BLaER1 treated with 17β-estradiol and CSF1 and Interleukin-3, amounts not matched to agents 10 nM and 100 nM (cell line): ENCODE results near the gene CUL9.

ENCODE experiments used
- H3K27ac ChIP-seq, 11 experiments: shearing (Covaris generic); formaldehyde crosslinking; 2 replicates each; pipeline ENCODE4 v1.8.1; 2022
- H3K27me3 ChIP-seq, 11 experiments: shearing (Covaris generic); formaldehyde crosslinking; 2 replicates each; pipeline ENCODE4 v1.8.1; 2022
- H3K36me3 ChIP-seq, 11 experiments: shearing (Covaris generic); formaldehyde crosslinking; 2 replicates each; pipeline ENCODE4 v1.8.1; 2022
- H3K4me1 ChIP-seq, 10 experiments: shearing (Covaris generic); formaldehyde crosslinking; 2 replicates each; pipeline ENCODE4 v1.8.1; 2022
- H3K4me2 ChIP-seq, 11 experiments: shearing (Covaris generic); formaldehyde crosslinking; 2 replicates each; pipeline ENCODE4 v1.8.1; 2022
- H3K4me3 ChIP-seq, 10 experiments: shearing (Covaris generic); formaldehyde crosslinking; 2 replicates each; pipeline ENCODE4 v1.8.1; 2022
- H3K9ac ChIP-seq, 11 experiments: shearing (Covaris generic); formaldehyde crosslinking; 2 replicates each; pipeline ENCODE4 v1.8.1; 2022
- H3K9me3 ChIP-seq, 11 experiments: shearing (Covaris generic); formaldehyde crosslinking; replicated peaks in 1 of 11; 2 replicates each; pipeline ENCODE4 v1.8.1; 2022
- H4K20me1 ChIP-seq, 11 experiments: shearing (Covaris generic); formaldehyde crosslinking; 2 replicates each; pipeline ENCODE4 v1.8.1; 2022
- Cebpa-rat ChIP-seq, 11 experiments: shearing (Covaris generic); IDR thresholded peaks; 2 replicates each; pipeline ENCODE4 v1.8.1; 2022

The CUL9 gene

GRCh38 chr6:43226192-43226851 lies 44.3 kb downstream of the CUL9 start:
- no peak for TF ChIP-seq Cebpa-rat (IDR thresholded peaks at IDR 0.05)
- Histone ChIP-seq H3K27me3 (no peaks in the 10 kb centered on the region), H3K27ac (peak overlapping the region in 8 of 11 experiments; percentile 9 to 83 (median 50); a peak in 10 of 22 replicates), H3K4me3 (no peak overlapping the region), H3K36me3 (peaks cover 16 to 39% (median 28%) of the 10 kb centered on the region in 11 experiments), H3K4me1 (peaks cover 34 to 68% (median 47%) of the 10 kb centered on the region in 10 experiments), H3K9me3 (no peaks in the 10 kb centered on the region), H3K9ac (peak overlapping the region in 3 of 11 experiments; percentile 46 to 57 (median 51); a peak in 3 of 22 replicates), H4K20me1 (no peaks in the 10 kb centered on the region; a peak in 1 of 22 replicates), H3K4me2 (peak overlapping the region in 6 of 11 experiments; percentile 56 to 91 (median 80); a peak in 9 of 22 replicates)

- Histone ChIP-seq H3K4me2 (peak within 1 kb of the TSS; percentile 75 to 94 (median 87)), H3K36me3 (peaks cover 0 to 18% (median 8%) of the 10 kb centered on the region in 11 experiments; a peak in 11 of 22 replicates), H3K27me3 (no peaks in the 10 kb centered on the region), H3K4me3 (peak within 1 kb of the TSS; percentile 54 to 86 (median 72)), H4K20me1 (no peaks in the 10 kb centered on the region; a peak in 1 of 22 replicates), H3K27ac (peak within 1 kb of the TSS; percentile 58 to 92 (median 84)), H3K4me1 (peaks cover 28 to 48% (median 39%) of the 10 kb centered on the region in 10 experiments), H3K9me3 (no peaks in the 10 kb centered on the region), H3K9ac (peak within 1 kb of the TSS; percentile 81 to 93 (median 88))
- TF ChIP-seq Cebpa-rat (IDR thresholded peaks at IDR 0.05) = no peak
These were observed 47.2 kb downstream of the CUL9 start, which contains the start of gene DNPH1 for GRCh38 chr6:43228951-43229802. TSS of gene DNPH1 (minus strand) at chr6:43229481. CDS start at chr6:43229456, 25 bp downstream.

GRCh38 chr6:43229803-43230620 lies 48.0 kb downstream of the CUL9 start:
- Histone ChIP-seq H4K20me1 (no peaks in the 10 kb centered on the region; a peak in 1 of 22 replicates), H3K27me3 (no peaks in the 10 kb centered on the region), H3K4me3 (peak overlapping the region in 8 of 10 experiments; percentile 54 to 86 (median 73); a peak in 9 of 20 replicates), H3K9ac (peak overlapping the region in 3 of 11 experiments; percentile 82 to 90 (median 87); a peak in 3 of 22 replicates), H3K4me2 (peak overlapping the region; percentile 75 to 94 (median 87); a peak in 21 of 22 replicates), H3K4me1 (peaks cover 20 to 39% (median 31%) of the 10 kb centered on the region in 10 experiments), H3K27ac (no peak overlapping the region), H3K9me3 (no peaks in the 10 kb centered on the region), H3K36me3 (peaks cover 0 to 16% (median 8%) of the 10 kb centered on the region in 11 experiments; a peak in 11 of 22 replicates)
- TF ChIP-seq Cebpa-rat (IDR thresholded peaks at IDR 0.05) = no peak

GRCh38 chr6:43231053-43231452 lies 49.1 kb downstream of the CUL9 start:
- no peak for TF ChIP-seq Cebpa-rat (IDR thresholded peaks at IDR 0.05)
- no peaks in the 10 kb centered on the region for H3K27me3 ChIP-seq
- H3K9me3 ChIP-seq = no peaks in the 10 kb centered on the region
- no peak overlapping the region for H3K27ac ChIP-seq
- H3K9ac ChIP-seq = no peak overlapping the region
- peaks cover 10 to 29% (median 20%) of the 10 kb centered on the region in 10 experiments; a peak in 19 of 20 replicates for H3K4me1 ChIP-seq
- H3K36me3 ChIP-seq = peaks cover 0 to 6% (median 3%) of the 10 kb centered on the region in 11 experiments; a peak in 11 of 22 replicates
- H4K20me1 ChIP-seq = no peaks in the 10 kb centered on the region
- no peak overlapping the region; a peak in 1 of 22 replicates for H3K4me2 ChIP-seq
- H3K4me3 ChIP-seq = no peak overlapping the region

GRCh38 chr6:43231735-43232450 lies 49.9 kb downstream of the CUL9 start:
- Histone ChIP-seq H3K4me3 (no peak overlapping the region), H3K9ac (no peak overlapping the region), H3K4me1 (peaks cover 9 to 23% (median 19%) of the 10 kb centered on the region in 10 experiments; a peak in 18 of 20 replicates), H3K27ac (no peak overlapping the region), H3K9me3 (no peaks in the 10 kb centered on the region), H3K27me3 (no peaks in the 10 kb centered on the region), H3K4me2 (no peak overlapping the region; a peak in 1 of 22 replicates), H3K36me3 (no peaks in the 10 kb centered on the region), H4K20me1 (no peaks in the 10 kb centered on the region)
- TF ChIP-seq Cebpa-rat (IDR thresholded peaks at IDR 0.05) = no peak

GRCh38 chr6:43235841-43236240 lies 53.8 kb downstream of the CUL9 start:
- no peak overlapping the region for H3K4me2 ChIP-seq
- H3K27ac ChIP-seq = no peak overlapping the region
- H3K27me3 ChIP-seq = peaks cover 0 to 9% (median 4%) of the 10 kb centered on the region in 11 experiments; a peak in 13 of 22 replicates
- H3K9ac ChIP-seq = no peak overlapping the region
- no peaks in the 10 kb centered on the region for H3K4me1 ChIP-seq
- H3K9me3 ChIP-seq = peaks cover 5 to 15% (median 6%) of the 10 kb centered on the region in 11 experiments; a peak in 19 of 22 replicates
- no peak overlapping the region for H3K4me3 ChIP-seq
- TF ChIP-seq Cebpa-rat (IDR thresholded peaks at IDR 0.05) = no peak
- no peaks in the 10 kb centered on the region for H4K20me1 ChIP-seq
- no peaks in the 10 kb centered on the region for H3K36me3 ChIP-seq

- Histone ChIP-seq H4K20me1 (no peaks in the 10 kb centered on the region), H3K4me3 (no peak overlapping the region), H3K9me3 (peaks cover 5 to 23% (median 9%) of the 10 kb centered on the region in 11 experiments; a peak in 19 of 22 replicates), H3K36me3 (no peaks in the 10 kb centered on the region), H3K27me3 (peaks cover 23 to 41% (median 36%) of the 10 kb centered on the region in 11 experiments), H3K4me1 (peaks cover 0 to 5% (median 0%) of the 10 kb centered on the region in 10 experiments; a peak in 1 of 20 replicates), H3K9ac (no peak overlapping the region), H3K4me2 (no peak overlapping the region), H3K27ac (no peak overlapping the region)
- TF ChIP-seq Cebpa-rat (IDR thresholded peaks at IDR 0.05) = no peak
These were observed 57.1 kb downstream of the CUL9 start for GRCh38 chr6:43239054-43239453.
